ENCODE results near the gene SSU72.
"Not testable (repeated sequence)": the region's sequence is repeated elsewhere in the genome, so short reads cannot be mapped to it uniquely, and the experiment has no call there.

The SSU72 gene

GRCh38 chr1:1533894-1534291, 40.8 kb downstream of the SSU72 start:
- not testable (repeated sequence) for H3K79me1 ChIP-seq (ENCODE audit: low read length); H3K18ac ChIP-seq (ENCODE audit: low read length); H2BK12ac ChIP-seq (ENCODE audit: low read length); H2AFZ ChIP-seq (ENCODE audit: insufficient read depth, low read length, poor library complexity); H3K27me3 ChIP-seq (ENCODE audit: insufficient read depth, low read length); H3K4me1 ChIP-seq (ENCODE audit: control insufficient read depth in 1 of 2, insufficient read depth in 2 of 2, low read length in 2 of 2); H3K4ac ChIP-seq (ENCODE audit: low read depth, low read length); H4K12ac ChIP-seq (ENCODE audit: low read depth, low read length); H4K91ac ChIP-seq (ENCODE audit: low read depth, low read length); H2BK120ac ChIP-seq (ENCODE audit: insufficient read depth, low read length, poor library complexity); H3K14ac ChIP-seq (ENCODE audit: low read length); H3K27ac ChIP-seq (ENCODE audit: low read depth, low read length); H4K8ac ChIP-seq (ENCODE audit: low read depth, low read length); H3K4me2 ChIP-seq (ENCODE audit: low read length); H3K4me3 ChIP-seq (ENCODE audit: low read depth, low read length); H3K9me3 ChIP-seq (ENCODE audit: insufficient read depth, low read depth, low read length); H2AK5ac ChIP-seq (ENCODE audit: low read length); H3K79me2 ChIP-seq (ENCODE audit: control insufficient read depth, insufficient read depth, low read length, poor library complexity); H3K9ac ChIP-seq (ENCODE audit: low read length); DNase-seq; H3K23ac ChIP-seq (ENCODE audit: low read length); H2BK5ac ChIP-seq (ENCODE audit: low read depth, low read length, poor library complexity)
- no CpG with 5 or more reads among the region's 18 CpGs for WGBS (ENCODE audit: extremely low coverage, insufficient coverage, insufficient read length)
- peaks cover 32 to 39% of the 10 kb centered on the region in 2 experiments for H3K36me3 ChIP-seq (ENCODE audit: control insufficient read depth in 1 of 2, insufficient read depth in 2 of 2, low read length in 2 of 2)

- not testable (repeated sequence) for H3K9me3 ChIP-seq (ENCODE audit: insufficient read depth, low read depth, low read length); H4K12ac ChIP-seq (ENCODE audit: low read depth, low read length); H2BK12ac ChIP-seq (ENCODE audit: low read length); H3K14ac ChIP-seq (ENCODE audit: low read length); DNase-seq; H3K4me3 ChIP-seq (ENCODE audit: low read depth, low read length); H3K4me1 ChIP-seq (ENCODE audit: control insufficient read depth in 1 of 2, insufficient read depth in 2 of 2, low read length in 2 of 2); H3K18ac ChIP-seq (ENCODE audit: low read length); H2BK120ac ChIP-seq (ENCODE audit: insufficient read depth, low read length, poor library complexity); H3K23ac ChIP-seq (ENCODE audit: low read length); H4K8ac ChIP-seq (ENCODE audit: low read depth, low read length); H3K79me1 ChIP-seq (ENCODE audit: low read length); H2AK5ac ChIP-seq (ENCODE audit: low read length); H3K4ac ChIP-seq (ENCODE audit: low read depth, low read length); H2BK5ac ChIP-seq (ENCODE audit: low read depth, low read length, poor library complexity); H4K91ac ChIP-seq (ENCODE audit: low read depth, low read length); H3K9ac ChIP-seq (ENCODE audit: low read length); H3K27me3 ChIP-seq (ENCODE audit: insufficient read depth, low read length); H3K79me2 ChIP-seq (ENCODE audit: control insufficient read depth, insufficient read depth, low read length, poor library complexity); H3K4me2 ChIP-seq (ENCODE audit: low read length); H2AFZ ChIP-seq (ENCODE audit: insufficient read depth, low read length, poor library complexity); H3K27ac ChIP-seq (ENCODE audit: low read depth, low read length)
- H3K36me3 ChIP-seq (ENCODE audit: control insufficient read depth in 1 of 2, insufficient read depth in 2 of 2, low read length in 2 of 2), result peaks cover 38 to 42% of the 10 kb centered on the region in 2 experiments
- no CpG with 5 or more reads among the region's 22 CpGs for WGBS (ENCODE audit: extremely low coverage, insufficient coverage, insufficient read length)
Observed at GRCh38 chr1:1533176-1533893, 41.3 kb downstream of the SSU72 start.

GRCh38 chr1:1531947-1532346, 42.7 kb downstream of the SSU72 start:
- H2BK5ac ChIP-seq (ENCODE audit: low read depth, low read length, poor library complexity), result no peak overlapping the region
- no peak overlapping the region for H2AK5ac ChIP-seq (ENCODE audit: low read length)
- H4K12ac ChIP-seq (ENCODE audit: low read depth, low read length), result no peak overlapping the region
- no peak overlapping the region for H2BK120ac ChIP-seq (ENCODE audit: insufficient read depth, low read length, poor library complexity)
- no peak overlapping the region for H2BK12ac ChIP-seq (ENCODE audit: low read length)
- H3K4me2 ChIP-seq (ENCODE audit: low read length), result no peak overlapping the region
- H3K18ac ChIP-seq (ENCODE audit: low read length), result no peak overlapping the region
- WGBS (ENCODE audit: extremely low coverage, insufficient coverage, insufficient read length), result no CpG with 5 or more reads among the region's 4 CpGs
- H3K14ac ChIP-seq (ENCODE audit: low read length), result no peak overlapping the region
- H3K79me2 ChIP-seq (ENCODE audit: control insufficient read depth, insufficient read depth, low read length, poor library complexity), result no peaks in the 10 kb centered on the region
- H3K27ac ChIP-seq (ENCODE audit: low read depth, low read length), result no peak overlapping the region
- H3K36me3 ChIP-seq (ENCODE audit: control insufficient read depth in 1 of 2, insufficient read depth in 2 of 2, low read length in 2 of 2), result peaks cover 50% of the 10 kb centered on the region in 2 experiments
- peaks cover 9% of the 10 kb centered on the region for H3K9me3 ChIP-seq (ENCODE audit: insufficient read depth, low read depth, low read length)
- H3K4ac ChIP-seq (ENCODE audit: low read depth, low read length), result no peak overlapping the region
- no peak overlapping the region for H3K23ac ChIP-seq (ENCODE audit: low read length)
- H3K4me1 ChIP-seq (ENCODE audit: control insufficient read depth in 1 of 2, insufficient read depth in 2 of 2, low read length in 2 of 2), result no peaks in the 10 kb centered on the region
- H4K8ac ChIP-seq (ENCODE audit: low read depth, low read length), result no peak overlapping the region
- no peak overlapping the region for H2AFZ ChIP-seq (ENCODE audit: insufficient read depth, low read length, poor library complexity)
- no peak overlapping the region for H4K91ac ChIP-seq (ENCODE audit: low read depth, low read length)
- no peaks in the 10 kb centered on the region for H3K79me1 ChIP-seq (ENCODE audit: low read length)
- no peak for DNase-seq
- H3K27me3 ChIP-seq (ENCODE audit: insufficient read depth, low read length), result no peaks in the 10 kb centered on the region
- H3K9ac ChIP-seq (ENCODE audit: low read length), result no peak overlapping the region
- H3K4me3 ChIP-seq (ENCODE audit: low read depth, low read length), result no peak overlapping the region

- no peak overlapping the region for H3K4me3 ChIP-seq (ENCODE audit: low read depth, low read length)
- H2AFZ ChIP-seq (ENCODE audit: insufficient read depth, low read length, poor library complexity), result no peak overlapping the region
- no peaks in the 10 kb centered on the region for H3K79me1 ChIP-seq (ENCODE audit: low read length)
- H3K14ac ChIP-seq (ENCODE audit: low read length), result no peak overlapping the region
- no peak overlapping the region for H3K4ac ChIP-seq (ENCODE audit: low read depth, low read length)
- H3K23ac ChIP-seq (ENCODE audit: low read length), result no peak overlapping the region
- H2AK5ac ChIP-seq (ENCODE audit: low read length), result no peak overlapping the region
- peaks cover 56% of the 10 kb centered on the region in 2 experiments for H3K36me3 ChIP-seq (ENCODE audit: control insufficient read depth in 1 of 2, insufficient read depth in 2 of 2, low read length in 2 of 2)
- H4K91ac ChIP-seq (ENCODE audit: low read depth, low read length), result no peak overlapping the region
- no peak overlapping the region for H3K9ac ChIP-seq (ENCODE audit: low read length)
- H2BK5ac ChIP-seq (ENCODE audit: low read depth, low read length, poor library complexity), result no peak overlapping the region
- H3K9me3 ChIP-seq (ENCODE audit: insufficient read depth, low read depth, low read length), result peaks cover 9% of the 10 kb centered on the region
- H4K12ac ChIP-seq (ENCODE audit: low read depth, low read length), result no peak overlapping the region
- WGBS (ENCODE audit: extremely low coverage, insufficient coverage, insufficient read length), result no CpG with 5 or more reads among the region's 8 CpGs
- H3K4me1 ChIP-seq (ENCODE audit: control insufficient read depth in 1 of 2, insufficient read depth in 2 of 2, low read length in 2 of 2), result no peaks in the 10 kb centered on the region
- no peak overlapping the region for H3K4me2 ChIP-seq (ENCODE audit: low read length)
- H3K79me2 ChIP-seq (ENCODE audit: control insufficient read depth, insufficient read depth, low read length, poor library complexity), result no peaks in the 10 kb centered on the region
- no peak overlapping the region for H2BK12ac ChIP-seq (ENCODE audit: low read length)
- no peak overlapping the region for H4K8ac ChIP-seq (ENCODE audit: low read depth, low read length)
- no peaks in the 10 kb centered on the region for H3K27me3 ChIP-seq (ENCODE audit: insufficient read depth, low read length)
- no peak overlapping the region for H3K18ac ChIP-seq (ENCODE audit: low read length)
- H2BK120ac ChIP-seq (ENCODE audit: insufficient read depth, low read length, poor library complexity), result no peak overlapping the region
- no peak overlapping the region for H3K27ac ChIP-seq (ENCODE audit: low read depth, low read length)
- DNase-seq, result no peak
Observed at GRCh38 chr1:1529936-1530335, 44.7 kb downstream of the SSU72 start.
